H1 (cell line): Measurements from ENCODE around the gene PCDH9. TPM values are rescaled to one million over a fixed set of nuclear protein-coding genes. Genes with fewer than 3 reads are reported as not detected.

Experiments
- CTCF ChIA-PET: fragments of 300-600 bp; sonication (Branson Sonifier 250); formaldehyde crosslinking; loops from one replicate; lab custom pipeline; 2021; ENCODE audit not compliant: partially characterized antibody; lab: Charles Lee
- POLR2A ChIA-PET: fragments of 300-600 bp; sonication (Branson Sonifier 250); formaldehyde crosslinking; loops from one replicate; lab custom pipeline; 2021; ENCODE audit warnings: inconsistent platforms; ENCODE audit not compliant: partially characterized antibody; lab: Charles Lee
- DNase-seq, 2 experiments: peaks; one replicate each; pipeline versions ENCODE4 v3.0.0 to v3.0.0-alpha.2; 2010 to 2022; ENCODE audit warnings: low spot score in 2 of 2, low read depth in 1 of 2, mixed read lengths in 1 of 2
- FAIRE-seq: peaks from 2 replicates; lab custom pipeline; 2011; peaks lifted over from hg19 to GRCh38; lab: Jason Lieb, UNC
- H2AFZ ChIP-seq: 2 replicates; pipeline ENCODE4 v1.8.1; 2012; ENCODE audit warnings: low read length, inconsistent platforms
- H2AK5ac ChIP-seq: 2 replicates; pipeline ENCODE4 v1.6.1; 2013; ENCODE audit warnings: low read depth, low read length
- H2BK120ac ChIP-seq: replicated peaks from 2 replicates; pipeline ENCODE3; 2013; ENCODE audit warnings: low read depth, low read length, inconsistent platforms
- H2BK12ac ChIP-seq: 2 replicates; pipeline ENCODE4 v1.6.1; 2013; ENCODE audit warnings: low read depth, low read length
- H2BK15ac ChIP-seq: 2 replicates; pipeline ENCODE4 v1.6.1; 2013; ENCODE audit warnings: low read length
- H2BK20ac ChIP-seq: 2 replicates; pipeline ENCODE4 v1.6.1; 2013; ENCODE audit warnings: low read length
- H2BK5ac ChIP-seq: 2 replicates; pipeline ENCODE4 v1.6.1; 2013; ENCODE audit warnings: low read depth, low read length
- H3K14ac ChIP-seq: 2 replicates; pipeline ENCODE4 v1.6.1; 2013; ENCODE audit warnings: inconsistent platforms; ENCODE audit not compliant: insufficient read length
- H3K18ac ChIP-seq: 2 replicates; pipeline ENCODE4 v1.6.1; 2013; ENCODE audit warnings: low read length; ENCODE audit errors: extremely low read depth
- H3K23ac ChIP-seq: 2 replicates; pipeline ENCODE4 v1.6.1; 2013; ENCODE audit warnings: inconsistent platforms; ENCODE audit not compliant: insufficient read length
- H3K23me2 ChIP-seq: 2 replicates; pipeline ENCODE4 v1.6.1; 2013; ENCODE audit warnings: low read depth, low read length
- H3K27ac ChIP-seq: 2 replicates; pipeline ENCODE4 v1.6.1; 2011; ENCODE audit warnings: low read depth, low read length, inconsistent platforms
- H3K27me3 ChIP-seq, 4 experiments: replicated peaks in 1 of 4; 1 replicate in 1 of 4; 2 replicates in 3 of 4; pipeline versions ENCODE4 v1.6.1 to v1.8.1; 2011 to 2013; ENCODE audit warnings: low read length in 3 of 4, mild to moderate bottlenecking in 3 of 4, inconsistent platforms in 2 of 4, mixed read lengths in 2 of 4, moderate library complexity in 1 of 4; ENCODE audit not compliant: control insufficient read depth in 3 of 4, insufficient read depth in 3 of 4; ENCODE audit errors: extremely low read depth in 1 of 4
- H3K36me3 ChIP-seq, 4 experiments: 2 replicates each; pipeline versions ENCODE4 v1.6.1 to v1.8.1; 2011 to 2013; ENCODE audit warnings: mild to moderate bottlenecking in 4 of 4, low read length in 3 of 4, moderate library complexity in 2 of 4, control low read depth in 1 of 4, inconsistent platforms in 1 of 4; ENCODE audit not compliant: insufficient read depth in 4 of 4, control insufficient read depth in 2 of 4
- H3K4ac ChIP-seq: replicated peaks from 2 replicates; pipeline ENCODE3; 2013; ENCODE audit warnings: low read length, low read depth, mixed read lengths, inconsistent platforms; ENCODE audit not compliant: insufficient read length
- H3K4me1 ChIP-seq, 4 experiments: replicated peaks in 1 of 4; 1 replicate in 1 of 4; 2 replicates in 3 of 4; pipeline versions ENCODE4 v1.6.1 to v1.8.1; 2011 to 2013; ENCODE audit warnings: low read length in 3 of 4, inconsistent platforms in 2 of 4, mixed read lengths in 1 of 4; ENCODE audit not compliant: insufficient read depth in 4 of 4, control insufficient read depth in 3 of 4
- H3K4me2 ChIP-seq, 2 experiments: 2 replicates each; pipeline versions ENCODE4 v1.6.1 to v1.8.1; 2011 to 2013; ENCODE audit warnings: low read depth in 2 of 2, low read length in 2 of 2, control low read depth in 1 of 2, inconsistent platforms in 1 of 2, mild to moderate bottlenecking in 1 of 2; ENCODE audit not compliant: insufficient read depth in 1 of 2
- H3K4me3 ChIP-seq, 4 experiments: fragments of 200-600, 300-600 bp in 1 of 4; sonication (generic), shearing (Covaris generic), sonication (Bioruptor Twin) in 1 of 4; 2 replicates each; pipeline versions ENCODE4 v1.5.1 to v1.8.1; 2011 to 2016; ENCODE audit warnings: low read length in 4 of 4, low read depth in 3 of 4, control low read depth in 2 of 4, inconsistent platforms in 2 of 4, mild to moderate bottlenecking in 2 of 4, mixed read lengths in 1 of 4, moderate library complexity in 1 of 4; ENCODE audit not compliant: insufficient read depth in 2 of 4; ENCODE audit errors: extremely low read depth in 1 of 4
- H3K56ac ChIP-seq: replicated peaks from 2 replicates; pipeline ENCODE3; 2013; ENCODE audit warnings: low read depth, mild to moderate bottlenecking, mixed read lengths, low read length, inconsistent platforms; ENCODE audit not compliant: insufficient read length
- H3K79me1 ChIP-seq: 2 replicates; pipeline ENCODE4 v1.6.1; 2013; ENCODE audit warnings: low read depth, low read length, control low read depth
- H3K79me2 ChIP-seq, 2 experiments: 2 replicates each; pipeline versions ENCODE4 v1.6.1 to v1.8.1; 2012 to 2013; ENCODE audit warnings: low read length in 2 of 2, mild to moderate bottlenecking in 2 of 2, inconsistent platforms in 1 of 2; ENCODE audit not compliant: insufficient read depth in 2 of 2, control insufficient read depth in 1 of 2
- H3K9ac ChIP-seq, 4 experiments: replicated peaks in 1 of 4; 1 replicate in 1 of 4; 2 replicates in 3 of 4; pipeline versions ENCODE4 v1.6.1 to v1.8.1; 2011 to 2013; ENCODE audit warnings: low read depth in 3 of 4, low read length in 3 of 4, control low read depth in 2 of 4, mild to moderate bottlenecking in 2 of 4, moderate library complexity in 2 of 4, inconsistent platforms in 1 of 4; ENCODE audit errors: extremely low read depth in 1 of 4
- H3K9me3 ChIP-seq, 2 experiments: 2 replicates each; pipeline versions ENCODE4 v1.6.1 to v1.8.1; 2012 to 2013; ENCODE audit warnings: mild to moderate bottlenecking in 2 of 2, moderate library complexity in 2 of 2, control low read depth in 1 of 2, inconsistent platforms in 1 of 2, low read depth in 1 of 2, low read length in 1 of 2, mixed read lengths in 1 of 2; ENCODE audit not compliant: insufficient read depth in 2 of 2
- H4K20me1 ChIP-seq, 2 experiments: replicated peaks in 1 of 2; 2 replicates each; pipeline versions ENCODE3 to v1.8.1; 2011 to 2013; ENCODE audit warnings: inconsistent platforms in 2 of 2, low read length in 2 of 2, mild to moderate bottlenecking in 1 of 2; ENCODE audit not compliant: insufficient read depth in 2 of 2, control insufficient read depth in 1 of 2
- H4K5ac ChIP-seq: 2 replicates; pipeline ENCODE4 v1.6.1; 2013; ENCODE audit warnings: low read length, low read depth, mixed read lengths, inconsistent platforms; ENCODE audit not compliant: insufficient read length
- H4K8ac ChIP-seq: 2 replicates; pipeline ENCODE4 v1.8.0; 2013; ENCODE audit warnings: mild to moderate bottlenecking, moderate library complexity, low read length, inconsistent platforms; ENCODE audit not compliant: insufficient read depth; ENCODE audit errors: extremely low read depth
- H4K91ac ChIP-seq: replicated peaks from 2 replicates; pipeline ENCODE3; 2013; ENCODE audit warnings: low read length, mixed read lengths, inconsistent platforms; ENCODE audit not compliant: insufficient read length
- ASH2L ChIP-seq: fragments of 200-600, 300-600 bp; sonication (generic); IDR thresholded peaks from one replicate; pipeline ENCODE4 v1.7.1; 2017; ENCODE audit warnings: low read length
- ATF3 ChIP-seq: IDR thresholded peaks from 2 replicates; pipeline ENCODE4 v1.6.1; 2011; ENCODE audit warnings: low read depth, mild to moderate bottlenecking, low read length; ENCODE audit not compliant: insufficient read depth
- CTBP2 ChIP-seq: IDR thresholded peaks from 2 replicates; pipeline ENCODE4 v1.7.0; 2011; ENCODE audit warnings: borderline replicate concordance, mild to moderate bottlenecking, moderate library complexity, mixed read lengths, low read length; ENCODE audit not compliant: insufficient read depth, insufficient read length
- E2F6 ChIP-seq: IDR thresholded peaks from 2 replicates; pipeline ENCODE4 v1.6.1; 2012; ENCODE audit warnings: inconsistent platforms
- EZH2 ChIP-seq: fragments of 200-600 bp; sonication (generic); IDR thresholded peaks from 2 replicates; pipeline ENCODE4 v1.7.1; 2012; ENCODE audit warnings: low read depth, mild to moderate bottlenecking, moderate library complexity, low read length, inconsistent platforms; ENCODE audit not compliant: severe bottlenecking
- JUN ChIP-seq: IDR thresholded peaks from 2 replicates; pipeline ENCODE4 v1.6.1; 2011; ENCODE audit warnings: low read depth, mild to moderate bottlenecking, improper control_type of control experiment, low read length
- KDM5A ChIP-seq: fragments of 200-600 bp; IDR thresholded peaks from 2 replicates; pipeline ENCODE4 v1.7.1; 2012; ENCODE audit warnings: mild to moderate bottlenecking, low read length, inconsistent platforms, mixed read lengths
- RAD21 ChIP-seq, 2 experiments: IDR thresholded peaks in 1 of 2; conservative IDR thresholded peaks in 1 of 2; 2 replicates each; pipeline ENCODE4 v1.6.1; 2011; ENCODE audit warnings: low read depth in 2 of 2, low read length in 2 of 2, improper control_type of control experiment in 1 of 2, inconsistent platforms in 1 of 2, mild to moderate bottlenecking in 1 of 2, moderate library complexity in 1 of 2
- SIN3A ChIP-seq, 2 experiments: IDR thresholded peaks in 1 of 2; conservative IDR thresholded peaks in 1 of 2; 2 replicates each; pipeline ENCODE4 v1.6.1; 2011 to 2012; ENCODE audit warnings: low read length in 2 of 2, improper control_type of control experiment in 1 of 2, low read depth in 1 of 2, mild to moderate bottlenecking in 1 of 2
- polyA plus RNA-seq, 7 experiments: library from polyadenylated mRNA; depleted of rRNA in 3 of 7; stranded (reverse) in 5 of 7; unstranded in 2 of 7; fragments of >200 nt in 5 of 7; fragments of 200-250 nt in 2 of 7; gene quantifications; 1 replicate in 5 of 7; 2 replicates in 1 of 7; 4 replicates in 1 of 7; pipeline versions ENCODE4 v1.2.1 to v1.2.3, GENCODE V29; 2011 to 2013; ENCODE audit warnings: missing spikeins in 2 of 7, mixed read lengths in 2 of 7
- total RNA-seq: library from RNA; stranded (reverse); fragmentation: NEBNext Ultra II Directional; extraction: Animal tissue kit (Norgen Biotek cat#: 25700); gene quantifications from 2 replicates; pipeline ENCODE4 v1.2.1, GENCODE V29; 2021

The PCDH9 gene
- total and polyA plus RNA-seq, 2 of the 8 experiments (the other 6 are each of a cell fraction or from before 2014, with no cell fraction given), result 0.12 to 0.60 TPM

GRCh38 chr13:67238277-67238859 lies 8.2 kb upstream of the PCDH9 start:
- DNase-seq (no peak), FAIRE-seq (no peak)
- Histone ChIP-seq H4K20me1 (no peaks in the 10 kb centered on the region), H3K4ac (no peak overlapping the region), H3K9me3 (no peaks in the 10 kb centered on the region), H4K5ac (no peak overlapping the region), H2BK20ac (no peak overlapping the region), H4K8ac (no peak overlapping the region), H3K18ac (no peak overlapping the region), H3K79me1 (no peaks in the 10 kb centered on the region), H2AFZ (no peak overlapping the region), H2BK5ac (no peak overlapping the region), H3K79me2 (no peaks in the 10 kb centered on the region), H2BK12ac (no peak overlapping the region), H2AK5ac (no peak overlapping the region), H4K91ac (no peak overlapping the region), H2BK15ac (no peak overlapping the region), H3K4me3 (no peak overlapping the region), H2BK120ac (no peak overlapping the region), H3K14ac (no peak overlapping the region), H3K9ac (no peak overlapping the region), H3K23me2 (no peaks in the 10 kb centered on the region), H3K4me1 (no peaks in the 10 kb centered on the region), H3K27me3 (no peaks in the 10 kb centered on the region), H3K56ac (no peak overlapping the region), H3K36me3 (no peaks in the 10 kb centered on the region), H3K27ac (no peak overlapping the region), H3K4me2 (no peak overlapping the region), H3K23ac (no peak overlapping the region)
- ChIA-PET CTCF (interaction anchor here (0.7 to 2.1 kb wide), 15 partner anchors 8 to 1487 kb away, joined by 3 to 11 read pairs (median 3); no protein-coding TSS in a partner anchor), POLR2A (interaction anchor here (1.1 kb wide), 1 partner anchor 9 kb away, joined by 3 read pairs; no protein-coding TSS in a partner anchor)
- TF ChIP-seq E2F6 (no peak), KDM5A (no peak), ATF3 (no peak), ASH2L (no peak), EZH2 (no peak), RAD21 (IDR thresholded peaks at IDR 0.05 in 1 of 2, conservative IDR thresholded peaks at IDR 0.05 in 1 of 2; ENCODE audit: low read depth in 2 of 2, low read length in 2 of 2) (peak in 1 of 2 experiments; percentile 58; a peak in 3 of 4 replicates), SIN3A (conservative IDR thresholded peaks at IDR 0.05 in 1 of 2, IDR thresholded peaks at IDR 0.05 in 1 of 2; ENCODE audit: low read depth in 1 of 2, low read length in 2 of 2) (no peak), CTBP2 (no peak), JUN (no peak)
